Thyroid gland (tissue), 4 donors: ENCODE data around the gene ERMARD. TPM values are rescaled to one million over a fixed set of nuclear protein-coding genes. Genes with fewer than 3 reads are reported as not detected.

Experiments used
- DNase-seq, 2 donors: peaks; one replicate each; pipeline ENCODE4 v3.0.0-alpha.2; 2019
- H3K27ac ChIP-seq, 3 donors: fragments of 200-600 bp; sonication (generic); 1 replicate in 2 of 3; 2 replicates in 1 of 3; pipeline ENCODE4 v1.5.1; 2016 to 2019; ENCODE audit warnings: mild to moderate bottlenecking in 1 of 3, moderate library complexity in 1 of 3
- H3K27me3 ChIP-seq: fragments of 200-600 bp; sonication (generic); one replicate; pipeline ENCODE4 v1.5.1; 2019
- H3K36me3 ChIP-seq, 2 donors: fragments of 200-600 bp; sonication (generic); one replicate each; pipeline ENCODE4 v1.5.1; 2016 to 2019
- H3K4me1 ChIP-seq, 2 donors: fragments of 200-600 bp; sonication (generic); one replicate each; pipeline ENCODE4 v1.5.1; 2017 to 2019
- H3K4me3 ChIP-seq, 3 donors: fragments of 200-600 bp; sonication (generic); replicated peaks in 1 of 3; 1 replicate in 2 of 3; 2 replicates in 1 of 3; pipeline ENCODE4 v1.5.1; 2016; ENCODE audit warnings: mild to moderate bottlenecking in 1 of 3
- H3K9me3 ChIP-seq: fragments of 200-600 bp; sonication (generic); one replicate; pipeline ENCODE4 v1.5.1; 2017
- POLR2A ChIP-seq, 2 donors: fragments of 450-650 bp; IDR thresholded peaks; one replicate each; pipeline ENCODE4 v1.6.1; 2017; ENCODE audit warnings: antibody characterized with exemption in 2 of 2, mild to moderate bottlenecking in 2 of 2, moderate library complexity in 1 of 2
- WGBS, 2 donors: methylation state at CpG; one replicate each; pipeline ENCODE4 v1.1.5; 2017; 5-methylcytosine and 5-hydroxymethylcytosine counted together
- intact Hi-C: fragments of 100-400 bp; cut with DNase I; formaldehyde crosslinking; loops from one replicate; pipeline ENCODE4 v1.15.1; 2023
- total RNA-seq, 4 donors: library from RNA; depleted of rRNA; stranded (reverse); fragments of >200 nt; gene quantifications; one replicate each; pipeline ENCODE4 v1.2.3, GENCODE V29; 2016
- TF ChIP-seq, protein P1 (sequence below), 6 experiments: fragments of 200-600 bp in 3 of 6; fragments of 450-650 bp in 3 of 6; sonication (generic) in 3 of 6; IDR thresholded peaks; one replicate each; pipeline ENCODE4 v1.5.1; 2016 to 2019; ENCODE audit warnings: antibody characterized with exemption in 6 of 6, mild to moderate bottlenecking in 2 of 6, inconsistent platforms in 1 of 6, moderate library complexity in 1 of 6

The ERMARD gene
- total RNA-seq, 4 donors from 2014 or later: 29.4 to 49.8 (median 32.0) TPM

DNA sequence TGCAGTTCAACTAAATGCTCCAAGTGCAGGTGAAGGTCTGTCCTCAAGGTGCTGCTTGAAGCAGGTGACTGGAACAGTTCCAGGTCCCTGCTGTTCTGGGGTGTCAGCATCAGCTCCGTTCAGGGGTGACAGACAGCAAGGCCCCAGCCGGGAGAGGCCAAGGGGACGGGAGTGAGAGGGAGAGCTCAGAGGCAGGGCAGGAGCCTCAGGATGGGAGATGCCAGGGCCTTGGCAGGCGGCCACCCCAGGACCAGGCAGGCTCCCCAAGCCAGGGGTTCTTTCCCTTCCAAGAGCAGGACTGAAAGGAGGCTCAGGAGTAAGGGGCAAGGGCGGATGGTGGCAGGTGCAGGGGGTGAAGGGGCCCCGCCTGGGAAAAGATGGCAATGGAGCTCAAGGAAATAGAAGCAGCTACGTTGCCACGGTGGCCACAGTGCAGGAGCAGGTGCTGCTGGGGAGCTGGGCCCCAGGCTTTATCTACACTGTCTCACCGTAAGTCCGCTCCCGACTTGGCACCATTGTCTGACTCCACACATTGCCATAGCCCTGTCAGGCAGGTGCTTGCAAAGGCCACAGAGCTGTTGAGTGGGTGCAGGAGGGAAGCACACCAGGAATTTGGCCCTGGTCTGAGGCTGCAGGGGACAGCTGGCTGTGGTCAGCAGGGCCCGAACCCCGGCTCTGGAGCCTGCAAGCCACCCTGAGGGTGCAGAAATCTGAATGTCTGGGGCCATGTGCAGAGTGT lies 43.1 kb downstream of the ERMARD start:
- Histone ChIP-seq H3K4me3 (no peak overlapping the region), H3K4me1 (peaks cover 10 to 14% of the 10 kb centered on the region in 2 donors), H3K9me3 (no peaks in the 10 kb centered on the region), H3K27me3 (no peaks in the 10 kb centered on the region), H3K36me3 (no peaks in the 10 kb centered on the region), H3K27ac (no peak overlapping the region)
- intact Hi-C loops: no loop called here
- DNase-seq: no peak
- no peak for TF ChIP-seq POLR2A (IDR thresholded peaks at IDR 0.05)
- TF ChIP-seq, protein P1, sequence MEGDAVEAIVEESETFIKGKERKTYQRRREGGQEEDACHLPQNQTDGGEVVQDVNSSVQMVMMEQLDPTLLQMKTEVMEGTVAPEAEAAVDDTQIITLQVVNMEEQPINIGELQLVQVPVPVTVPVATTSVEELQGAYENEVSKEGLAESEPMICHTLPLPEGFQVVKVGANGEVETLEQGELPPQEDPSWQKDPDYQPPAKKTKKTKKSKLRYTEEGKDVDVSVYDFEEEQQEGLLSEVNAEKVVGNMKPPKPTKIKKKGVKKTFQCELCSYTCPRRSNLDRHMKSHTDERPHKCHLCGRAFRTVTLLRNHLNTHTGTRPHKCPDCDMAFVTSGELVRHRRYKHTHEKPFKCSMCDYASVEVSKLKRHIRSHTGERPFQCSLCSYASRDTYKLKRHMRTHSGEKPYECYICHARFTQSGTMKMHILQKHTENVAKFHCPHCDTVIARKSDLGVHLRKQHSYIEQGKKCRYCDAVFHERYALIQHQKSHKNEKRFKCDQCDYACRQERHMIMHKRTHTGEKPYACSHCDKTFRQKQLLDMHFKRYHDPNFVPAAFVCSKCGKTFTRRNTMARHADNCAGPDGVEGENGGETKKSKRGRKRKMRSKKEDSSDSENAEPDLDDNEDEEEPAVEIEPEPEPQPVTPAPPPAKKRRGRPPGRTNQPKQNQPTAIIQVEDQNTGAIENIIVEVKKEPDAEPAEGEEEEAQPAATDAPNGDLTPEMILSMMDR (IDR thresholded peaks at IDR 0.05): no peak
- WGBS, 2 donors: 78 to 87% methylated on average over 13 of the region's 13 CpGs

DNA sequence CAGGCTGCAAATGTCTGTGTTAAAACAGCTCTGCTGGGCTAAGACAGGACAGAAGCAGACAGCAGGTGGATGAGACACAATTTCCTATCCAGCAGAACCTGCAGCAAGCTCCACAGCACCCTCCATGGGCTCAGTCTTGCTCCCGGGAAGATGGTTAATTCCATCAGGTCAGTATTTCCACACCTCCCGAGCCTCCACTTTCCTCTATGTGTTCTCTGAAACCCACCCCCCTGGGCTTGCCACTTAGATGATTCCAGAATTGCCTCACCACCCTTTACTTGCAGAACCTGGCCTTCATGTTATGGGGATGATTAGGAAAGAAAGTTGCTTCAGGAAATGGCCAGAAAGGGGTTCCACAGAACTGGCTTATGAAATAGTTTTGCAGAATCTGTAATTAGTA lies 43.8 kb downstream of the ERMARD start:
- 71 to 76% methylated on average over 2 of the region's 2 CpGs for WGBS, 2 donors
- no peak for DNase-seq
- Histone ChIP-seq H3K4me3 (no peak overlapping the region), H3K27ac (no peak overlapping the region), H3K4me1 (peaks cover 8 to 14% of the 10 kb centered on the region in 2 donors), H3K27me3 (no peaks in the 10 kb centered on the region), H3K36me3 (no peaks in the 10 kb centered on the region), H3K9me3 (no peaks in the 10 kb centered on the region)
- intact Hi-C loops: no loop called here
- TF ChIP-seq POLR2A (IDR thresholded peaks at IDR 0.05): no peak
- TF ChIP-seq, protein P1 (IDR thresholded peaks at IDR 0.05): no peak

DNA sequence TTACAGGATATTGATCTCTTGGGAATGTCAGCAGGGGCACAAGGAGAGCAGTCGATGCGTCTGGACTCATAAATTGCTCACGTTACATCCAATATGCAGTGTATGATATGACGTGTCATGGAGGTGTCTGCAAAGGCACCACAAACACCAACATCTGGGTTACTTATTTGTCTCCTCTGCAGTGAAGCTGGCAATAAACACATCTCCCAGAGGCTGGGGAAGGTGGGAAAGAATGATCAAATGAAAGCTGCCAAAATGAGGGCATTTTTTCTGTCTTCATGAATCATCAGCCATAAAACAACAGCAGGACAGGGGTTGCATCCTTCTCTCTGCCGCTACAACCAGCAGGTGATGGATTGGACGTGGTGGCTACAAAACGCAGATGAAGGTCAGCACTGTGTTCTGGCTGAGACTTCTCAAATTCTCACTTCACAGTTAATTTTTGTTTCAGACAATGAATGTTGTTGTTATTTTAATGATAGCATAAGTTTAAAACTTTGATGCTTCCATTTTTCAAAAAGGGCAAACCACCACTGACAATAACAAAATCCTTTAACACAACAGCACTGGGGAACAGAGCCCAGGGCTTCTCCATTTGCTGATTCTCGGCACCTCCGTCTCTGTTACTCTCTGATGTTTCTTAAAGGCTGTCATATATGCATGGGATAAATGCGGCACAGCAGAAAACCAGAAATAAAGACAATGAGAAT lies 47.5 kb downstream of the ERMARD start:
- Histone ChIP-seq H3K27me3 (no peaks in the 10 kb centered on the region), H3K36me3 (no peaks in the 10 kb centered on the region), H3K27ac (no peak overlapping the region), H3K9me3 (no peaks in the 10 kb centered on the region), H3K4me1 (peaks cover 25 to 35% of the 10 kb centered on the region in 2 donors), H3K4me3 (no peak overlapping the region)
- intact Hi-C loops: no loop called here
- TF ChIP-seq POLR2A (IDR thresholded peaks at IDR 0.05): no peak
- TF ChIP-seq, protein P1 (IDR thresholded peaks at IDR 0.05): no peak
- 77 to 89% methylated on average over 10 of the region's 10 CpGs for WGBS, 2 donors
- DNase-seq: no peak

DNA sequence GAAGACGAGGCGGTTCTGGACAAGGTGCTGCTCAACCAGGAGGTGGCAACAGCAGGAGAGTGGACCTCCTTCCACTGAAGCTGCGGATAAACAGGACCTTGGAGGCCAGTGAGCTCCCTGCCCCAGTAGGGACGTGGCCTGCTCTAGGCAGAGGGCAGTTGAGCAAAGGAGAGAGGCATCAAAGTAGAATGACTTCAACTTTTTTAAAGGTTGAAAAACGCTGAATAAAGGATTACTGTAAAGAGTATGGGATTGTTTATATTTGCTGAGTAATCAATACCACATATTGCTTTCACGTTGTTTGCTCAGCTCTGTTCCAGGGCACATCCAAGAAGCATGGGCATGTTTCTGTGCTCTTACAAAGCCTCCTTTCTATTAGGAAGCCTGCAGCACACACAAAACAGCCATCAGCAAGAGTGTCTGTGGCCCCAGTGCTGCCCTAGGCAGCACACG lies 48.1 kb downstream of the ERMARD start:
- Histone ChIP-seq H3K4me3 (no peak overlapping the region), H3K9me3 (no peaks in the 10 kb centered on the region), H3K4me1 (peaks cover 26 to 39% of the 10 kb centered on the region in 2 donors), H3K27ac (peak overlapping the region in 1 of 3 donors; percentile 79), H3K36me3 (no peaks in the 10 kb centered on the region), H3K27me3 (no peaks in the 10 kb centered on the region)
- TF ChIP-seq, protein P1 (IDR thresholded peaks at IDR 0.05): no peak
- TF ChIP-seq POLR2A (IDR thresholded peaks at IDR 0.05): no peak
- no peak for DNase-seq
- intact Hi-C loops: no loop called here
- 80 to 85% methylated on average over 7 of the region's 7 CpGs for WGBS, 2 donors
